HG03457 (cell line): ENCODE measurements around the gene CBX3.
"Not testable (repeated sequence)": the region's sequence is repeated elsewhere in the genome, so short reads cannot be mapped to it uniquely, and the experiment has no call there.

Experiments used
- ATAC-seq: cut with Tn5 transposase; IDR thresholded peaks from one replicate; pipeline ENCODE4 v1.9.1; 2021; ENCODE audit warnings: moderate number of reproducible peaks; ENCODE audit not compliant: unreplicated experiment

The CBX3 gene

DNA sequence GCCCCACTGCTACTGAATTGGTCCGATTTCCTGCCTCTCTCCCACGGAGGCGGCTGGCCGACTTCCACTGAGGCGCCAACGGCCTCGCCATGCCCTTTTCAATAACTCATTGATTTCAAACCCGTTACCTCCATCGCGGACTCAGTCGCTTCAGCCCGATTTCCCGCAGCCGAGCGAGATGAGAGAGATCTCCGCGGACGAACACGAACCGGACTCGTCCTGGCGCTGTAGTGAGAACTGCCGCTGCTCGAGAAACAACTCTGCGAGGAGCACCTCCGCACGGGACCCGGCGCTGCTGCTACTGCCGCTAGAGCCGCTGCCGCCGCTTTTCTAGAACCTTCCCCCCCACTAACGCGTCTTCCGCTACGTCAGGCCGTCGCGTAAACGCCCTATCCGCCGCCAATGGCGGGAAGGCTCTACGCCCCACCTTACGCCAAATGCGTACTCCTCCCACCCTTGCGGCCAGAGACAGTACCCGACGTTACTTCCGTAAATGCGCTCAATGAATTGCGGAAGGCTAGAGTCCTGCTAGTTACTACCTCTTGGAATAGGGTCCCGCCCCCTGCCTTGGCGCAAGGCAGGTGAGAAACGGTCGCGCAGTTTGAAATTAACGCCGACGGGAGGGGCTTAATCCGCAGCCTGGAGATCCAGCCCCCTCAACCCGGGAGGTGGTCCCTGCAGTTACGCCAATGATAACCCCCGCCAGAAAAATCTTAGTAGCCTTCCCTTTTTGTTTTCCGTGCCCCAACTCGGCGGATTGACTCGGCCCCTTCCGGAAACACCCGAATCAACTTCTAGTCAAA, 900 bp upstream of the CBX3 start, which contains the start of gene HNRNPA2B1:
Gene HNRNPA2B1 (minus strand): TSS at position 303 of the 803 bp plus-strand sequence. CDS start 169 bp downstream, at position 134.
- peak; percentile 55 for ATAC-seq

DNA sequence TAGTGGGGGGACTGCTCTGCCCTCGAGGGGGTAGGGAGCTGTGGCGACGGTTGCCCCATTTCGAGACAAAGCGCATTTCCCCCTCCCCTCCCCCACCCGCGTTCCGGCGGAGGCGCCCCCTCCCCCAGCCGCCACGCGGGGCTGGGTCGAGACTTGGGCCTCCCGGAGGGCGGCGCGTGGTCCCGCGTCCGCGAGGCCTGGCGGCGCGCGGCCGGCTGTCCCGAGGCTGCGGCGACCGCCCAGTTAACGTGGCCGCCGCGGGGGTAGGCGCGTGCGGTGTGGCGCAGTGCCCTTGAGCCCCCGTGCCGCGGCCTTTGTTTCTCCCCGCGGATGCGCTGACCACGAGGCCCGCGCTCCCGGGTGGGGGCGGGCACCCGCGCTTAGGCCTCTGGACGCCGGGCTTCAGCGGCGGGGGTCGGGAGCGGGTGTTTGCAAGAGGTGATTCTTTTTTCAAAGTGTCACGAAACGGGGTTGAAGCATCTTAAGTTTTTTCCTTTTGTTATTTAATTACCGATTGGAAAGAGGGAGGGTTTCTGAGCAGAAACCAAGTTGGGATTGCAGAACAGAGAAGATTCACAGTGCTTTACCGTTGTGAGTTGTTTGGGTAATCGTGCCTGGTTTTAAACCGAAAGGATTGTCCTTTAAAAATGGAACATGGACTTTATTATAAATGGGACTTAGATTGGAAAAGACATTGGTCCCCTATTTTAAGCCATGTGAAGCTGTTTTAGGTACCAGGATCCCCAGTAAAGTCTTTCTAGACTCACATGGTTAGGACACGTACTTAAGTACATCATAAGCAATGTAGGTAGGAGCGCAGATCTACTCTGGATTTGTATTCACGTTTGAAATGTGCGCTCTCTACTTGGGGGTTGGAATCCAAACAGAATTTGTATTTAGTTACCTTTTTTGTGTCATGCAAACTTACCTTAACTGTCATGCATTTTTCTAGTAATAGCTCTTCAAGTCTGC, 760 bp downstream of the CBX3 start:
- no peak for ATAC-seq

DNA sequence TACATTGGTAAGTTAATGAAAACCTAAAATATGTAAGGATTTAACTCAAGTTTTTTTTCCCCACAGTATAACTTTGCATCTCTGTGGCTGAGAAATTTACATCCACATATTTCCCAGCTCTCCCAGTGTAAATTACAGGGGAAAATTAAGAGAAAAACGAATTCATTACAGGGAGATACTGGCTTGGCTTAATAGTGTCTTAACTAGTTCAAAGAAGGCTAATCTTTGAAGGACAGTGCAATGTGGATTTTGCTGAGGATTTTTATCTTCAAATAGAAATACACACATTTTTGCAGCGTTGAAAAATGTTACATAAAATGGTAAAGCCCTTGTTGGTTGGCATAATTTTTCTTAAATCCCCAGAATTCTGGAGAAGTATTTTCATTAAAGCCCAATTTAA, 1.5 kb downstream of the CBX3 start:
- no peak for ATAC-seq

DNA sequence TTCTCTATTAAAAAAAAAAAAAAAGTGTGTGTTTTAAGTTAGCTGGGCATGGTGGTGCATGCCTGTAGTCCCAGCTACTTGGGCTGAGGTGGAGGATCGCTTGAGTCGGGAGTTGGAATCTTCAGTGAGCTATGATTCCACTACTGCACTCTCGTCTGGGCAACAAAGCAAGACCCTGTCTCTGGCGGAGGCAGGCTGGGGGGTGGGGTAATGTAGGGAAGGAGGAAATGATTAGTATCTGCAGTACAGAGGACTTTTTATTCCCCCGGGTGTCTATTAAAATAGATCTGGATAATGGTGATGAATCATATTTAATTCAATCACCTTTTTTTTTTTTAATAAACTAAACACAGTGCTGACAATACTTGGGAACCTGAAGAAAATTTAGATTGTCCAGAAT, 6.5 kb downstream of the CBX3 start:
- no peak for ATAC-seq

DNA sequence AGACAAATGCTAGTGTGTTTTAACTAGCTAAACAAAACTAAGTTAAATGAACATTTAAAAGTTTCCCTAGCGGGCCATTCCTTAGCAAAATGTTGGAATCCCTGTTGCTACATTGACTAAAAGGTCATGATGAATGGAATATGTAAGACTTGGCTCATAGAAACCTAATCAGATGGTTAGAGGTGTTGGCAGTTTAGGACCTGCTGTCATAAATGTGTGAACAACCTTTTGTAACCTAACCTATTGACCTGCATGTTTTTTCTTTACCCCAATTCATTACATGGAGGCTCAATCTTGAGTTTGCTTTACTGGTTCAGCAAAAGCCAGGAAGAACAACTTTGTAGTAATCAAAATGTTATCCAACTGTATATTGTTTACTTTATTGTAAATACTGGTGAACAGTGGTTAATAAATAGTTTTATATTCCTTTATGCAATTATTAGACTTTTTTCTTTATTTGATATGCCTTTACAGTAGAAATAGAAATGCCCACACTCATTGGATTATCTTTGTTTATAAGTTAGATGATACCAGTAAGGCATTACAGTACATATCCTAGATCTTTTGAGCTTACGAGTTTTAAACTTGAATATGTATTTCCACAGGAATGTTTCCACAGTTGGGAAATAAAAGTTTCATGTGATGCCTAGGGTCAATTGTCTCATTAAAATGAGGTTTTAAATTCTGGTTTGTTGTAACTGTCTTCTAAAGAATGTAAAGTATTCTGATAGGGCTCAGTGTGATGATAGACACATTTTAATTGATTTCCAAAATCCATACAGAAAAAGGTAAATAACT, 11.6 kb downstream of the CBX3 start:
- no peak for ATAC-seq

DNA sequence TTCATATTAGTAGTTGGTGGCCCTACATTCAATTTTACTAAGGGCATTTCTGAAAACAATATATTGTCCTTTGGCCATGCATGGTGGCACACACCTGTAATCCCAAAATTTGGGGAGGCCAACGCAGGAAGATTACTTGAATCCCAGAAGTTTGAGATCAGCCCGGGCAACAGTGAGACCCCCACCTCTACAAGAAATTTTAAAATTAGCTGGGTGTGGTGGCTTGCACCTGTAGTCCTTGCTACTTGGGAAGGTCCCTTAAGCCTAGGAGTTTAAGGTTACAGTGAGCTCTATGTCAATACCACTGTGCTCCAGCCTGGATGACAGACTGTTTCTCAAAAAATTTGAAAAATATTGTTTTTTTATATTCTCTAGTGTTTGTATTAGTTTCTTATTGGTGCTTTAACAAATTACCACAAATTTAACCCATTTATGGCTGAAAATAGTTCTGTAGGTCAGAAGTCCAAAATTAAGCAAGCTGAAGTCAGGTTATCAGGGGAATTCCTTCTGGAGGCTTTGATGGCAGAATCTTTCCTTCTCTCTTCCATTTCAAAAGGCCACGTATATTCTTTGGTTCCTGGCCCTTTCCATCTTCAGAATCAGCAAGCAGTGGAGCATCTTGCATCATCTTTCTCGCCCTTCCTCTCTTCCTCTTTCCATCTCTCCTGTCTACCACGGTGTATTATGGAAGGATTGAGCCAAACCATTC, 12.4 kb downstream of the CBX3 start:
- ATAC-seq, result no peak

DNA sequence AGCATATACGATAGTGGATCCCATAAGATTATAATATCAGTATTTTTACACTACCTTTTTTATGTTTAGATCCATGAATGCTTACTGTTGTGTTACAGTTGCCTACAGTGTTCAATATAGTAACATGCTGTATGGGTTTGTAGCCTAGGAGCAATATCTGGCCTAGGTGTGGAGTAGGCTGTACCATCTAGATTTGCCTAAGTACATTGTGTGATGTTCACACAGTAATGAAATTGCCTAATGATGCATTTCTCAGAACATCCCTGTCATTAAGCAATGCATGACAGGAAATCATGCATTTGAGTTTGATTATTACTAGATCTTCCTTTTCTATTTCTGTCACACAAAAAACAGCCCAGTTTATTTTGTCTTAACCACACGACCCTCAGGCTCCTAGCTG, 14.5 kb downstream of the CBX3 start:
- ATAC-seq, result no peak

DNA sequence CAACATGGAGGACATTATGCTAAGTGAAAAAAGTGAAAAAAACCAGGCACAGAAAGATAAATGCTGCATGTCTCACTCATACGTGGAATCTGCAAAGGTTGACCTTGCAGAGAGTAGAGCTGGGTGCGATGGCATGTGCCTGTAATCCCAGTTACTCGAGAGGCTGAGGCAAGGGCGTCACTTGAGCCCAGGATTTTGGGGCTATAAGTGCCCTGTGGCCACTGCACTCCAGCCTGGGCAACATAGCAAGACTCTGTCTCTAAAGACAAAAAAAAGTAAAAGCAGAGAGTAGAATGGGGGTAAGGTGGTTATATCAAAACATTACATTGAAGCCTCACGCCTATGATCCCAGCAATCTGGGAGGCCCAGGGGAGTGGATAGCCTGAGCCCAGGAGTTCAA, 22.8 kb downstream of the CBX3 start:
- ATAC-seq, result no peak

DNA sequence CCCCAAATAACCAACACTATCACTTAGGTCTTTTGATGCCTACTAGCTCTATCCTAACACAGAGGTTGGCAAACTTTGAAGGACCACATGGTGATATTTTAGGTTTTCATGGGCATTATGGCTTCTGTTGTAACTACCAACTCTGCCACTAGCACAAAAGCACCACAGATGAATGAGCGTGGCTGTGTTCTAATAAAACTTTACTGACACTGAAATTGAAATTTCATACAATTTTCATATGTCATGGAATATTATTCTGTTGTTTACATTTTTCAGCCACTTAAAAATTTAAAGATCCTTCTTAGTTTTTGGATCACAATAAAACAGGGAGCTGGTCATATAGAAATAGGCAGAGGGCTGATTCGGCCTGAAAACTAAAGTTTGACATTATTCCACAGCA, 26.4 kb downstream of the CBX3 start:
- ATAC-seq, result no peak

DNA sequence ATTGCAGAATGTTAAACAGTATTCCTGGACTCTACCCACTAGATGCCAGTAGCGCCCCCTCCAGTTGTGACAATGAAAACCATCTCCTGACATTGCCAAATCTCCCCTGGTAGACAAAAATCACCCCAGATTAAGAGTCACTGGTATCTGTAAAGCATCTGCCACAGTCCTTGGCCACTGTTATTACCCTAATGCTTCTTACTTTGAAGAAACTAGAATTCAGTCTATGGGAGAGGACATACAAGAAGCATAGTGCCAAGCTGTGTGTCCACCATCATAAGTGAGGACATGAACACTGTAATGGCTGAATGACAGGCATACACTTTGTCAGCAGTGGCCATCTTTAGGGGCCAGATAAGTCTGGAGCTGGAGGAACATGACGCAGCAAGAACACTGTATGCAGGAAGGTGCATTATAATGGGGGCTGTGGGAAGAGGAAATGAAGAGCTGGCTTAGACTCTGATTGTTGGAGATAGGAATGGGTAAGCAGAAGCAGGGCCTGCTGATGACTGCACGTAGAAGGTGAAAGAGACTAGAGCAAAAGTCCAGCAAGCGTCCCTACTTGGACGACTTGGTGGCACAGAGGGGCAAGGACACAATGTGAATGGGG, 32.5 kb downstream of the CBX3 start:
- no peak for ATAC-seq

DNA sequence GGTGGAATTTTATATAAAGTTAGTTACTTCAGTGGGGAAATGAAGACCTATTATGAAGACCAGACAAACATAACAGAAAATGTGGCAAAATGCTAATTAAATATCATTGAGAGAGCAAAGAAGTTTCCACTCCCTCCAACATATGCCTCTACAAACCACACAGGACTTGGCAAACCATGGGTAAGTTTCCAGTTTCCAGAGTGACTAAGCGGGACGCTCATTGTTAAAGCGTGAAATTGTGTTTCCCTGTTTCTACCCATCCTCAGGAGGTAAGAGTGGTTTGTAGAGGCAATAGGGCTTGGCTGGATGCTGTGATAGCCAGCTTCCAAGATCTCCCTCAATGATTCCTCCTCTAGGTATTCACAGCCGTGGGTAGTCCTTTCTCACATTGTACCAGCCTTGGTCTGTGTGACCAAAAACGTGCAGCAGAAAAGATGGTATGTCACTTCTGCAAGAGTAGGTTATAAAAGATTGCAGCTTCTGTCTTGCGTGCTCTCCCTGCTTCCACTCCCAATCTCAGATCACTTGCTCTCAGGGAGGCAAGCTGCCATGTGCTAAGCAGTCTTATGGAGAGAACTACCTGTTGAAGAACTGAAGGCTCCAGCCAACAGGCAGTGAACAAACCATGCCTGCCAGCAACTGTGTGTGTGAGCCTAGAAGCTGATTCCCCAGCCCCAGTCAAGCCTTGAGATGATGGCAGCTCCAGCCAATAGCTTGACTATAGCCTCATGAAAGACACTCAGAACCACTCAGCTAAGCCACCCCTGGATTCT, 35.7 kb downstream of the CBX3 start:
- ATAC-seq, result no peak

DNA sequence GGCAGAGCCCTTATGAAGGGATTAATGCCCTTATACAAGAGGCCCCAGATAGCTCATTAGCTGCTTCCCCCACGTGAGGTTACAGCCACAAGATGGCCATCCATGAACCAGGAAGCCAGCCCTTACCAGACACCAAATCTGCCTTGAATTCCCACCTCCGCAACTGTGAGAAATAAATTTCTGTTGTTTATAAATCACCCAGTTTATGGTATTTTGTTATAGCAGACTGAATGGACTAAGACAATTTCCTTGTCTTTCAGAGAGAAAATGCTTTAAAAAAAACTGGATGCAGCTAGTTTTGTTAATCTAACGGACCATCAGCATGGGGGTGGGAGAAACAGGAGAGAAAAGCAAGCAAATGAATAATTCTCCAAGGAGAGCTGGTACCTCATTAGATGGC, 36.5 kb downstream of the CBX3 start:
- ATAC-seq, result no peak

DNA sequence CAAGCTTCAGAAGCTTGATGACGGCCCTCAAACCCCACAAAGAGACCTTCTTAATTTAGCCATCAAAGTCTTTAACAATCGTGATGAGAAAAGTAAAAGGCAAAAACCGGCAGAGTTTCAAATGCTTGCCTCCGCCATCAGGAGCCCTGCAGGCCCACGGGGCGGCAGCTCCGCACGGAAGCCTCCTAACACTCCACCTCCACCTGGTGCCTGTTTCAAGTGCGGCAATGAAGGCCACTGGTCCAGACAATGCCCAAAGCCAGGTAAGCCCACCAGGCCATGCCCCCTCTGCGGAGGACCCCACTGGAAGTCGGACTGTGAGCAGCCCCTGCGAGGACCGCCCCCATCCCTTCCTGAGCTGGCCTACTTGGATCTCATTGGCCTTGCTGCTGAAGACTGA, 43.6 kb downstream of the CBX3 start:
- ATAC-seq, result no peak

DNA sequence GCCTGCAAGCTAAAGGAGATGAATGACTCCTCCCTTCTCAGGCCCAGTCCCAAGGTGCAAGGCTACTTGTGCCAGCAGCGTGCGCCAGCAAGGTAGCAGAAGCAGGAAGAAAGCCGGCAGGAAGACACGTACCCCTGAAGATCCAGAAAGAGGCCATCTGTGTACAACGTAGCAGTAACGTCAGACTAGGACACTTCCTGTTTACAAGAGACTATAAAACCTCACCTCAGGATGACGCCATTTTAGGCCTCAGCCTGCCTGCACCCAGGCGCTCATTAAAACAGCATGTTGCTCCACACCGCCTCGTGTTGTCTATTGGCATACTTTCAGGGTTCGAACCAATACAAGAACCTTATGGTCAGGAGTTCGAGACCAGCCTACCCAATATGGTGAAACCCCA, 48.7 kb downstream of the CBX3 start:
- no peak for ATAC-seq

DNA sequence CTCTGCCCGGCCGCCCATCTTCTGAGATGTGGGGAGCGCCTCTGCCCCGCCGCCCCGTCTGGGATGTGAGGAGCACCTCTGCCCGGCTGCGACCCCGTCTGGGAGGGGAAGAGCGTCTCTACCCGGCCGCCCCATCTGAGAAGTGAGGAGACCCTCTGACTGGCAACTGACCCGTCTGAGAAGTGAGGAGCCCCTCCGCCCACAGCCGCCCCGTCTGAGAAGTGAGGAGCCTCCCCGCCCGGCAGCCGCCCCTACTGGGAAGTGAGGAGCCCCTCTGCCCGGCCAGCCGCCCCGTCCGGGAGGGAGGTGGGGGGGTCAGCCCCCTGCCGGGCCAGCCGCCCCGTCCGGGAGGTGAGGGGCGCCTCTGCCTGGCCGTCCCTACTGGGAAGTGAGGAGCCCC, 60.3 kb downstream of the CBX3 start:
- not testable (repeated sequence) for ATAC-seq
